Trophoblast cell (in vitro differentiated cells and primary cell): Measurements from ENCODE around the gene RFFL.

Experiments used
- DNase-seq, 2 donors: peaks; one replicate each; pipeline ENCODE4 v3.0.0-alpha.2; 2016
- H2AFZ ChIP-seq: 2 replicates; pipeline ENCODE4 v1.6.1; 2013; ENCODE audit warnings: low read length, moderate library complexity, mild to moderate bottlenecking; ENCODE audit not compliant: insufficient read depth, poor library complexity
- H2AK5ac ChIP-seq: 2 replicates; pipeline ENCODE4 v1.6.1; 2013; ENCODE audit warnings: mild to moderate bottlenecking, low read length
- H2BK120ac ChIP-seq: 2 replicates; pipeline ENCODE4 v1.6.1; 2013; ENCODE audit warnings: low read length, mild to moderate bottlenecking, moderate library complexity; ENCODE audit not compliant: insufficient read depth, poor library complexity
- H2BK12ac ChIP-seq: 2 replicates; pipeline ENCODE4 v1.6.1; 2013; ENCODE audit warnings: mild to moderate bottlenecking, low read length, moderate library complexity
- H2BK5ac ChIP-seq: 2 replicates; pipeline ENCODE4 v1.6.1; 2013; ENCODE audit warnings: low read length, low read depth, moderate library complexity, mild to moderate bottlenecking; ENCODE audit not compliant: poor library complexity
- H3K14ac ChIP-seq: 2 replicates; pipeline ENCODE4 v1.6.1; 2013; ENCODE audit warnings: mild to moderate bottlenecking, low read length
- H3K18ac ChIP-seq: 2 replicates; pipeline ENCODE4 v1.6.1; 2013; ENCODE audit warnings: mild to moderate bottlenecking, low read length
- H3K23ac ChIP-seq: 2 replicates; pipeline ENCODE4 v1.6.1; 2013; ENCODE audit warnings: low read length
- H3K27ac ChIP-seq: 2 replicates; pipeline ENCODE4 v1.5.1; 2013; ENCODE audit warnings: low read depth, mild to moderate bottlenecking, inconsistent platforms, low read length, moderate library complexity
- H3K27me3 ChIP-seq: 2 replicates; pipeline ENCODE4 v1.6.1; 2013; ENCODE audit warnings: inconsistent platforms, mild to moderate bottlenecking, low read length, moderate library complexity; ENCODE audit not compliant: insufficient read depth
- H3K36me3 ChIP-seq, 2 experiments: 1 replicate in 1 of 2; 2 replicates in 1 of 2; pipeline ENCODE4 v1.6.1; 2013; ENCODE audit warnings: low read length in 2 of 2, mild to moderate bottlenecking in 2 of 2, moderate library complexity in 1 of 2; ENCODE audit not compliant: insufficient read depth in 2 of 2, control insufficient read depth in 1 of 2
- H3K4ac ChIP-seq: 2 replicates; pipeline ENCODE4 v1.6.1; 2013; ENCODE audit warnings: low read depth, mild to moderate bottlenecking, low read length, moderate library complexity
- H3K4me1 ChIP-seq, 2 experiments: 1 replicate in 1 of 2; 2 replicates in 1 of 2; pipeline ENCODE4 v1.6.1; 2013; ENCODE audit warnings: low read length in 2 of 2, mild to moderate bottlenecking in 2 of 2, moderate library complexity in 1 of 2; ENCODE audit not compliant: insufficient read depth in 2 of 2, control insufficient read depth in 1 of 2
- H3K4me2 ChIP-seq: 2 replicates; pipeline ENCODE4 v1.6.1; 2013; ENCODE audit warnings: inconsistent platforms, mild to moderate bottlenecking, low read length, moderate library complexity
- H3K4me3 ChIP-seq: 2 replicates; pipeline ENCODE4 v1.5.1; 2013; ENCODE audit warnings: mild to moderate bottlenecking, low read depth, low read length, inconsistent platforms
- H3K79me1 ChIP-seq: one replicate; pipeline ENCODE4 v1.6.1; 2013; ENCODE audit warnings: low read length
- H3K79me2 ChIP-seq: 2 replicates; pipeline ENCODE4 v1.6.1; 2013; ENCODE audit warnings: low read length, mild to moderate bottlenecking; ENCODE audit not compliant: control insufficient read depth, insufficient read depth, poor library complexity
- H3K9ac ChIP-seq: 2 replicates; pipeline ENCODE4 v1.6.1; 2013; ENCODE audit warnings: mild to moderate bottlenecking, low read length
- H3K9me3 ChIP-seq: 2 replicates; pipeline ENCODE4 v1.6.1; 2013; ENCODE audit warnings: low read depth, mild to moderate bottlenecking, control low read depth, inconsistent platforms, low read length; ENCODE audit not compliant: insufficient read depth
- H4K12ac ChIP-seq: 2 replicates; pipeline ENCODE4 v1.6.1; 2013; ENCODE audit warnings: low read depth, mild to moderate bottlenecking, low read length, moderate library complexity
- H4K8ac ChIP-seq: 2 replicates; pipeline ENCODE4 v1.6.1; 2013; ENCODE audit warnings: low read depth, mild to moderate bottlenecking, low read length, moderate library complexity
- H4K91ac ChIP-seq: one replicate; pipeline ENCODE4 v1.6.1; 2013; ENCODE audit warnings: low read depth, mild to moderate bottlenecking, low read length, moderate library complexity
- WGBS: extraction: QIAGEN DNeasy Blood & Tissue Kit; methylation state at CpG from one replicate; pipeline ENCODE4 v1.1.7; 2013; ENCODE audit warnings: missing lambda C conversion rate; ENCODE audit not compliant: insufficient read length, insufficient coverage; ENCODE audit errors: extremely low coverage; 5-methylcytosine and 5-hydroxymethylcytosine counted together

RFFL gene

GRCh38 chr17:34990921-34991365 is 72.6 kb downstream of the RFFL start:
- Histone ChIP-seq H3K79me2 (no peaks in the 10 kb centered on the region), H4K8ac (no peak overlapping the region), H3K4ac (no peak overlapping the region), H3K9ac (no peak overlapping the region), H3K23ac (no peak overlapping the region), H3K4me2 (no peak overlapping the region), H2BK5ac (no peak overlapping the region), H2BK12ac (no peak overlapping the region), H3K27me3 (no peaks in the 10 kb centered on the region), H3K14ac (no peak overlapping the region), H3K4me3 (no peak overlapping the region), H2AFZ (no peak overlapping the region), H3K27ac (no peak overlapping the region), H2AK5ac (no peak overlapping the region), H2BK120ac (no peak overlapping the region), H4K91ac (no peak overlapping the region), H3K9me3 (no peaks in the 10 kb centered on the region), H3K4me1 (no peaks in the 10 kb centered on the region), H3K79me1 (no peaks in the 10 kb centered on the region), H3K18ac (no peak overlapping the region), H4K12ac (no peak overlapping the region), H3K36me3 (peaks cover 37 to 71% of the 10 kb centered on the region in 2 experiments)
- whole genome bisulfite sequencing = no CpG with 5 or more reads among the region's 6 CpGs
- DNase-seq = no peak

DNA sequence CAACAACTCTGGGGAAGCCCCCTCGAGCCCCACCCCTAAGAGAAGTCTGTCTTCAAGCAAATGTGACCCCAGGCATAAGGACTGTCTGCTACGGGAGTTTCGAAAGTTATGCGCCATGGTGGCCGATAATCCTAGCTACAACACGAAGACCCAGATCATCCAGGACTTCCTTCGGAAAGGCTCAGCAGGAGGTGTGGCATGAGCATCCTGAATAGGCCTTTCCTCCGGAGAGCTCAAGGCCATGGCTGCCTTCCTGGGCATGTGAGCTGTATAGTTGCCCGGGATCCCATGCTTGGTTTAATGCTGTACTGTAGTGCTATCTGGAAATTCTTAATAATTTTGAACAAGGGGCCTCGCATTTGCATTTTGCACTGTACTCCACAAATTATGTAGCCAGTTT is 74.0 kb downstream of the RFFL start:
- DNase-seq = no peak
- H2BK12ac ChIP-seq = no peak overlapping the region
- H3K9me3 ChIP-seq = no peaks in the 10 kb centered on the region
- no peak overlapping the region for H2AFZ ChIP-seq
- no peak overlapping the region for H4K8ac ChIP-seq
- H3K18ac ChIP-seq = no peak overlapping the region
- H3K4me2 ChIP-seq = no peak overlapping the region
- H3K9ac ChIP-seq = no peak overlapping the region
- H3K4me1 ChIP-seq = no peaks in the 10 kb centered on the region
- peaks cover 28 to 62% of the 10 kb centered on the region in 2 experiments for H3K36me3 ChIP-seq
- no peak overlapping the region for H2BK5ac ChIP-seq
- no peak overlapping the region for H3K23ac ChIP-seq
- no peak overlapping the region for H3K4ac ChIP-seq
- no peaks in the 10 kb centered on the region for H3K79me2 ChIP-seq
- H2AK5ac ChIP-seq = no peak overlapping the region
- H3K14ac ChIP-seq = no peak overlapping the region
- no peak overlapping the region for H3K27ac ChIP-seq
- H4K12ac ChIP-seq = no peak overlapping the region
- H4K91ac ChIP-seq = no peak overlapping the region
- H3K4me3 ChIP-seq = no peak overlapping the region
- no CpG with 5 or more reads among the region's 10 CpGs for WGBS
- no peak overlapping the region for H2BK120ac ChIP-seq
- no peaks in the 10 kb centered on the region for H3K27me3 ChIP-seq
- H3K79me1 ChIP-seq = no peaks in the 10 kb centered on the region

- Histone ChIP-seq H4K8ac (no peak overlapping the region), H2BK5ac (no peak overlapping the region), H3K9ac (no peak overlapping the region), H4K12ac (no peak overlapping the region), H3K4ac (no peak overlapping the region), H3K27ac (no peak overlapping the region), H3K79me2 (no peaks in the 10 kb centered on the region), H3K18ac (no peak overlapping the region), H2BK12ac (no peak overlapping the region), H3K27me3 (no peaks in the 10 kb centered on the region), H2AK5ac (no peak overlapping the region), H3K4me2 (no peak overlapping the region), H3K14ac (no peak overlapping the region), H2AFZ (no peak overlapping the region), H3K79me1 (no peaks in the 10 kb centered on the region), H3K4me3 (no peak overlapping the region), H3K36me3 (peaks cover 24 to 55% of the 10 kb centered on the region in 2 experiments), H3K9me3 (no peaks in the 10 kb centered on the region), H3K23ac (no peak overlapping the region), H3K4me1 (no peaks in the 10 kb centered on the region), H2BK120ac (no peak overlapping the region), H4K91ac (no peak overlapping the region)
- no peak for DNase-seq
- no CpG with 5 or more reads among the region's 2 CpGs for WGBS
These were observed 74.9 kb downstream of the RFFL start for GRCh38 chr17:34988644-34989043.

GRCh38 chr17:34987232-34987631 is 76.3 kb downstream of the RFFL start:
- Histone ChIP-seq H3K27ac (no peak overlapping the region), H2BK5ac (no peak overlapping the region), H3K4me2 (no peak overlapping the region), H2AK5ac (no peak overlapping the region), H3K9me3 (no peaks in the 10 kb centered on the region), H4K91ac (no peak overlapping the region), H3K4ac (no peak overlapping the region), H3K36me3 (peaks cover 24 to 50% of the 10 kb centered on the region in 2 experiments), H3K18ac (no peak overlapping the region), H3K4me1 (no peaks in the 10 kb centered on the region), H3K14ac (no peak overlapping the region), H3K9ac (no peak overlapping the region), H3K79me1 (no peaks in the 10 kb centered on the region), H4K8ac (no peak overlapping the region), H2AFZ (no peak overlapping the region), H2BK120ac (no peak overlapping the region), H3K79me2 (no peaks in the 10 kb centered on the region), H3K4me3 (no peak overlapping the region), H2BK12ac (no peak overlapping the region), H3K27me3 (no peaks in the 10 kb centered on the region), H3K23ac (no peak overlapping the region), H4K12ac (no peak overlapping the region)
- WGBS = no CpG with 5 or more reads among the region's 2 CpGs
- no peak for DNase-seq
